Measurements from ENCODE around the gene SIPA1L3.

- TF ChIP-seq POLR2AphosphoS5 (IDR thresholded peaks at IDR 0.05): no peak
- no peak for TF ChIP-seq EP300 (IDR thresholded peaks at IDR 0.05)
- TF ChIP-seq POLR2A (IDR thresholded peaks at IDR 0.05): no peak
Observed at GRCh38 chr19:38084196-38084595, 177.2 kb downstream of the SIPA1L3 start.

Measured in upper lobe of left lung (tissue), 4 donors.